Tibial nerve (tissue), 4 donors: Measurements from ENCODE around the gene SART3.

ENCODE experiments used
- CTCF ChIP-seq, 5 experiments: fragments of 200-600 bp in 3 of 5; fragments of 450-650 bp in 2 of 5; sonication (generic) in 3 of 5; IDR thresholded peaks; one replicate each; pipeline ENCODE4 v1.5.1; 2016 to 2019; ENCODE audit warnings: antibody characterized with exemption in 5 of 5, mild to moderate bottlenecking in 3 of 5, moderate library complexity in 2 of 5
- EP300 ChIP-seq, 2 donors: sonication (generic); formaldehyde crosslinking; IDR thresholded peaks; one replicate each; pipeline ENCODE4 v1.6.1; 2017; ENCODE audit warnings: antibody characterized with exemption in 2 of 2, mild to moderate bottlenecking in 1 of 2
- POLR2A ChIP-seq, 2 donors: fragments of 450-650 bp; IDR thresholded peaks; one replicate each; pipeline ENCODE4 v1.6.1; 2017; ENCODE audit warnings: antibody characterized with exemption in 2 of 2, mild to moderate bottlenecking in 2 of 2, moderate library complexity in 2 of 2

GRCh38 chr12:108484845-108485244 lies 76.1 kb downstream of the SART3 start:
- TF ChIP-seq CTCF (IDR thresholded peaks at IDR 0.05): no peak
- TF ChIP-seq POLR2A (IDR thresholded peaks at IDR 0.05): no peak
- TF ChIP-seq EP300 (IDR thresholded peaks at IDR 0.05): no peak
